GM19239 (cell line): ENCODE measurements around the gene ZNF775.
"Not testable (repeated sequence)": the region's sequence is repeated elsewhere in the genome, so short reads cannot be mapped to it uniquely, and the experiment has no call there.

Source experiments
- DNase-seq: peaks from one replicate; pipeline ENCODE4 v3.0.0; 2011; ENCODE audit warnings: low spot score; ENCODE audit not compliant: insufficient read length
- FAIRE-seq: peaks from 2 replicates; lab custom pipeline; 2011; peaks lifted over from hg19 to GRCh38; lab: Jason Lieb, UNC

The ZNF775 gene

GRCh38 chr7:150379441-150380379, 580 bp downstream of the ZNF775 start:
- FAIRE-seq (peak; percentile 62), DNase-seq (no peak)

GRCh38 chr7:150380463-150380862, 1.3 kb downstream of the ZNF775 start:
- no peak for DNase-seq
- peak; percentile 70 for FAIRE-seq

- FAIRE-seq: no peak
- no peak for DNase-seq
Measured at GRCh38 chr7:150381096-150381495, 2.0 kb downstream of the ZNF775 start.

DNA sequence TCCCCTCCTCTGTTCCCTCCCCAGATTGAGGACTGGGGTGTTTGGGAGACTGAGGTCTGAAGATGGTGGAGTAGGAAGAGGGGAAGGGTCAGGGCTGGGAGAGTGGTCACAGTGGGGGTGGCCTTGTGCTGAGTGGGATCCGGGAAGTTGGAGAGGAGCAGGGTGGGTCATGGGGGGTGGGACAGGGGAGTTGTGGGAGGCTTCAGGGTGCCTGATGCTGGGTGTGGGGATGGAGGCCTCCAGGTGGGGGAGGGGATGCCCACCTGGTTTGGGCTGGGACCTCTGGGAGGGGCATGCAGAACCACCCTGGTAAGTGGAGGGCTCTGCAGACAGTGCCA, 2.6 kb downstream of the ZNF775 start:
- no peak for DNase-seq
- no peak for FAIRE-seq

- DNase-seq (no peak), FAIRE-seq (no peak)
Measured at GRCh38 chr7:150382123-150382843, 3.2 kb downstream of the ZNF775 start.

GRCh38 chr7:150382844-150383225, 3.7 kb downstream of the ZNF775 start:
- no peak for FAIRE-seq
- no peak for DNase-seq

- no peak for FAIRE-seq
Measured at GRCh38 chr7:150383710-150384397, 4.7 kb downstream of the ZNF775 start.

GRCh38 chr7:150384406-150385301, 5.5 kb downstream of the ZNF775 start:
- DNase-seq: no peak
- FAIRE-seq: no peak

More at GRCh38 chr7:150383710-150384397, 4.7 kb downstream of the ZNF775 start:
- DNase-seq: no peak

GRCh38 chr7:150385302-150385723, 6.2 kb downstream of the ZNF775 start:
- DNase-seq (no peak), FAIRE-seq (no peak)

GRCh38 chr7:150385884-150386283, 6.8 kb downstream of the ZNF775 start:
- FAIRE-seq, DNase-seq: not testable (repeated sequence)

GRCh38 chr7:150388306-150388705, 9.2 kb downstream of the ZNF775 start:
- FAIRE-seq (no peak), DNase-seq (no peak)

GRCh38 chr7:150388709-150389531, 9.8 kb downstream of the ZNF775 start:
- no peak for FAIRE-seq

DNA sequence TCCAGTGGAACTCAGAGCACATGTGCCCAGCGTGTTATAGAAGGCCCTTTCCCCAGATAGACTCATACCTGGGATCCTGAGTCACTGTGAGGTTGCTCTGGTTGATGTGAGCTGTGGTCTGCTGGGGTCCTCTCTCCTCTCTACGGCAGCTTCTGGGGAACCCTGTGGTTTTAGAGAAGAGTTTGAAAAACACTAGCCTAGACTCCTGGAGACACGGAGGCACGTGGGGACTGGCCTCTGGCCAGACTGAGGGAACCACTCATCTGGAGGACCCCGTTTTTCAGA, 10.3 kb downstream of the ZNF775 start:
- DNase-seq (no peak), FAIRE-seq (no peak)

More at GRCh38 chr7:150388709-150389531, 9.8 kb downstream of the ZNF775 start:
- DNase-seq: no peak

DNA sequence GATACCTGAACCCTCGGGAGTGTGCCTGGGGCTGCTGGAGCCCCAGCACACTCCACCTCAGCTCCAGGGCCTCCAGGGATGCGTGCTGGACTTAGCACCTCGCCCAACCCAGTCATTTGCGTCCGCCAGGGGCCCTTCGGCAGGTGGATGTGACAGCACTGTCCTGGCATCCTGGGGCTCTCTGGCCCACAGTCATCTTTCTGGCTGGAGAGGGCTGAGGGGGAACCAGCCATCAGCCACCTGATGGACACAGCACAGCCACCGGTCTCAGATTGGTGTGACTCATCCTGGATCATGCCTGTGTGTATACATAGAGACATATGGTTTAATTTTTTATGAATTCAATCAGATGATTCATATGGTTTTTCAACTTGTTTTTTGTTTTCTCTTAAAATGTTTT, 11.1 kb downstream of the ZNF775 start:
- FAIRE-seq (no peak), DNase-seq (no peak)

- DNase-seq (no peak), FAIRE-seq (no peak)
Measured at GRCh38 chr7:150393325-150393724, 14.2 kb downstream of the ZNF775 start.

DNA sequence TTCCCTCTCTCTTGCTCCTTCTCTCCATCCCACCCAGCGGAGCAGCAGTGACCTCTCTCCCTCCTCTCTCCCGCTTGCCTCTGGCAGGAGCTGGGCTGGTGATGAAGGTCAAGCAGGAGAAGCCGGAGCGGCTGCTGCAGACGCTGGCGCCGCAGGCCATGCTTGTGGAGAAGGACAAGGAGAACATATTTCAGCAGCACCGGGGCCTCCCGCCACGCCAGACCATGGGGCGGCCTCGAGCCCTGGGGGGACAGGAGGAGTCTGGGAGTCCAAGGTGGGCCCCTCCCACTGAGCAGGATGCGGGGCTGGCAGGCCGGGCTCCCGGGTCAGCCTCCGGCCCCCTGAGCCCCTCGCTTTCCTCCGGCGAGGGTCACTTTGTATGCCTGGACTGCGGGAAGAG, 17.3 kb downstream of the ZNF775 start:
- FAIRE-seq (no peak), DNase-seq (no peak)

DNA sequence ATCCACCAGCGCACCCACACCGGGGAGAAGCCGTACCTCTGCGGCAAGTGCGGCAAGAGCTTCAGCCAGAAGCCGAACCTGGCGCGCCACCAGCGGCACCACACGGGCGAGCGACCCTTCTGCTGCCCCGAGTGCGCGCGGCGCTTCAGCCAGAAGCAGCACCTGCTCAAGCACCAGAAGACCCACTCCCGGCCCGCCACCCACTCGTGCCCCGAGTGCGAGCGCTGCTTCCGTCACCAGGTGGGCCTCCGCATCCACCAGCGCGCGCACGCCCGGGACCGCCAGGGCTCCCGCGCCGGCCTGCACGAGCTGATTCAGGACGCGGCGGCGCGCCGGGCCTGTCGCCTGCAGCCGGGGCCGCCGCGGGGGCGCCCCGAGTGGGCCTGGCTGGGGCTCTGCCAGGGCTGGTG, 17.7 kb downstream of the ZNF775 start:
- DNase-seq (no peak), FAIRE-seq (no peak)

GRCh38 chr7:150397346-150398107, 18.4 kb downstream of the ZNF775 start:
- no peak for FAIRE-seq

More at GRCh38 chr7:150397346-150398107, 18.4 kb downstream of the ZNF775 start:
- no peak for DNase-seq
